HUES48 (cell line): ENCODE data around the gene KIF21A.

Experiments
- H3K27ac ChIP-seq: one replicate; pipeline ENCODE4 v1.7.0; 2013; ENCODE audit warnings: low read depth, low read length, inconsistent platforms
- H3K27me3 ChIP-seq: 2 replicates; pipeline ENCODE4 v1.6.1; 2013; ENCODE audit warnings: mild to moderate bottlenecking, low read length; ENCODE audit not compliant: control insufficient read depth, insufficient read depth
- H3K36me3 ChIP-seq: 2 replicates; pipeline ENCODE4 v1.6.1; 2013; ENCODE audit warnings: low read length; ENCODE audit not compliant: control insufficient read depth, insufficient read depth
- H3K4me1 ChIP-seq: 2 replicates; pipeline ENCODE4 v1.6.1; 2013; ENCODE audit warnings: mild to moderate bottlenecking, low read length; ENCODE audit not compliant: control insufficient read depth, insufficient read depth
- H3K4me3 ChIP-seq: 2 replicates; pipeline ENCODE4 v1.5.1; 2013; ENCODE audit warnings: mild to moderate bottlenecking, low read depth, low read length
- H3K9ac ChIP-seq: 2 replicates; pipeline ENCODE4 v1.6.1; 2013; ENCODE audit warnings: mild to moderate bottlenecking, low read depth, low read length, moderate library complexity
- H3K9me3 ChIP-seq: 2 replicates; pipeline ENCODE4 v1.6.1; 2013; ENCODE audit warnings: low read length; ENCODE audit not compliant: control insufficient read depth, insufficient read depth

Gene KIF21A

GRCh38 chr12:39275846-39276245, 167.1 kb downstream of the KIF21A start:
- Histone ChIP-seq H3K4me1 (no peaks in the 10 kb centered on the region), H3K9me3 (no peaks in the 10 kb centered on the region), H3K4me3 (no peak overlapping the region), H3K9ac (no peak overlapping the region), H3K27ac (no peak overlapping the region), H3K27me3 (no peaks in the 10 kb centered on the region), H3K36me3 (no peaks in the 10 kb centered on the region)

- Histone ChIP-seq H3K9ac (no peak overlapping the region), H3K4me1 (no peaks in the 10 kb centered on the region), H3K27me3 (no peaks in the 10 kb centered on the region), H3K36me3 (no peaks in the 10 kb centered on the region), H3K9me3 (no peaks in the 10 kb centered on the region), H3K4me3 (no peak overlapping the region), H3K27ac (no peak overlapping the region)
Observed at GRCh38 chr12:39272871-39273655, 169.9 kb downstream of the KIF21A start.

- H3K36me3 ChIP-seq = no peaks in the 10 kb centered on the region
- H3K9me3 ChIP-seq = no peaks in the 10 kb centered on the region
- H3K27me3 ChIP-seq = no peaks in the 10 kb centered on the region
- no peak overlapping the region for H3K4me3 ChIP-seq
- H3K9ac ChIP-seq = no peak overlapping the region
- no peak overlapping the region for H3K27ac ChIP-seq
- H3K4me1 ChIP-seq = no peaks in the 10 kb centered on the region
Observed at GRCh38 chr12:39269492-39269891, 173.4 kb downstream of the KIF21A start.

GRCh38 chr12:39267886-39268285, 175.0 kb downstream of the KIF21A start:
- Histone ChIP-seq H3K36me3 (no peaks in the 10 kb centered on the region), H3K27ac (no peak overlapping the region), H3K9me3 (no peaks in the 10 kb centered on the region), H3K9ac (no peak overlapping the region), H3K27me3 (no peaks in the 10 kb centered on the region), H3K4me3 (no peak overlapping the region), H3K4me1 (no peaks in the 10 kb centered on the region)

- no peaks in the 10 kb centered on the region for H3K27me3 ChIP-seq
- H3K9me3 ChIP-seq = no peaks in the 10 kb centered on the region
- H3K4me1 ChIP-seq = no peaks in the 10 kb centered on the region
Observed at GRCh38 chr12:39252628-39253027, 190.3 kb downstream of the KIF21A start.

More at GRCh38 chr12:39252628-39253027, 190.3 kb downstream of the KIF21A start:
- Histone ChIP-seq H3K4me3 (no peak overlapping the region), H3K27ac (no peak overlapping the region), H3K9ac (no peak overlapping the region), H3K36me3 (no peaks in the 10 kb centered on the region)
